OCI-LY3 (cell line): ENCODE data around the gene ERBB4.

Experiments used
- H2AFZ ChIP-seq: fragments of 200-600, 300-600 bp; shearing (Covaris generic); 2 replicates; pipeline ENCODE4 v1.6.0; 2014; ENCODE audit warnings: antibody characterized with exemption, low read depth, low read length
- H3K27ac ChIP-seq: fragments of 200-600, 300-600 bp; sonication (generic); 2 replicates; pipeline ENCODE4 v1.5.1; 2014; ENCODE audit warnings: mild to moderate bottlenecking, low read length, moderate library complexity, mixed read lengths
- H3K27me3 ChIP-seq: fragments of 200-600, 300-600 bp; sonication (generic); 2 replicates; pipeline ENCODE4 v1.6.1; 2014; ENCODE audit warnings: low read depth, low read length, mixed read lengths
- H3K36me3 ChIP-seq: fragments of 200-600, 300-600 bp; sonication (generic); replicated peaks from 2 replicates; pipeline ENCODE3; 2014; ENCODE audit warnings: low read depth, low read length, mixed read lengths
- H3K4me1 ChIP-seq: fragments of 300-600, 200-600 bp; sonication (generic); 2 replicates; pipeline ENCODE4 v1.6.1; 2014; ENCODE audit warnings: low read length, mixed read lengths
- H3K4me2 ChIP-seq: fragments of 200-600, 300-600 bp; sonication (generic); 2 replicates; pipeline ENCODE4 v1.6.1; 2014; ENCODE audit warnings: low read length, mixed read lengths
- H3K4me3 ChIP-seq: fragments of 300-600, 200-600 bp; sonication (generic); 2 replicates; pipeline ENCODE4 v1.5.1; 2014; ENCODE audit warnings: antibody characterized with exemption, mild to moderate bottlenecking, low read length, moderate library complexity
- H3K79me2 ChIP-seq: fragments of 300-600, 200-600 bp; shearing (Covaris generic); 2 replicates; pipeline ENCODE4 v1.6.1; 2014; ENCODE audit warnings: mild to moderate bottlenecking, low read length, mixed read lengths
- H3K9ac ChIP-seq: fragments of 300-600, 200-600 bp; shearing (Covaris generic); 2 replicates; pipeline ENCODE4 v1.6.0; 2014; ENCODE audit warnings: mild to moderate bottlenecking, low read length, moderate library complexity
- H3K9me3 ChIP-seq: fragments of 200-600, 300-600 bp; shearing (Covaris generic); 2 replicates; pipeline ENCODE4 v1.6.1; 2014; ENCODE audit warnings: low read length, mixed read lengths; ENCODE audit not compliant: insufficient read depth
- H4K20me1 ChIP-seq: fragments of 200-600, 300-600 bp; sonication (generic); 2 replicates; pipeline ENCODE4 v1.6.1; 2016; ENCODE audit warnings: low read length, mixed read lengths; ENCODE audit not compliant: insufficient read depth
- CTCF ChIP-seq: fragments of 200-600, 300-600 bp; sonication (generic); IDR thresholded peaks from 2 replicates; pipeline ENCODE4 v1.5.1; 2014; ENCODE audit warnings: antibody characterized with exemption, low read length, low read depth
- EZH2phosphoT487 ChIP-seq: fragments of 200-600 bp; shearing (Covaris generic); IDR thresholded peaks from 2 replicates; pipeline ENCODE4 v1.6.1; 2018; ENCODE audit warnings: antibody characterized with exemption, mixed run types, low read depth

The ERBB4 gene

GRCh38 chr2:212147921-212148513, 390.6 kb downstream of the ERBB4 start:
- Histone ChIP-seq H4K20me1 (no peaks in the 10 kb centered on the region), H3K4me1 (no peaks in the 10 kb centered on the region), H3K4me3 (no peak overlapping the region), H3K79me2 (no peaks in the 10 kb centered on the region), H3K9me3 (no peaks in the 10 kb centered on the region), H3K27me3 (no peaks in the 10 kb centered on the region), H3K27ac (no peak overlapping the region), H3K36me3 (no peaks in the 10 kb centered on the region), H3K4me2 (no peak overlapping the region), H2AFZ (no peak overlapping the region), H3K9ac (no peak overlapping the region)
- TF ChIP-seq CTCF (peak; percentile 56), EZH2phosphoT487 (no peak)

DNA sequence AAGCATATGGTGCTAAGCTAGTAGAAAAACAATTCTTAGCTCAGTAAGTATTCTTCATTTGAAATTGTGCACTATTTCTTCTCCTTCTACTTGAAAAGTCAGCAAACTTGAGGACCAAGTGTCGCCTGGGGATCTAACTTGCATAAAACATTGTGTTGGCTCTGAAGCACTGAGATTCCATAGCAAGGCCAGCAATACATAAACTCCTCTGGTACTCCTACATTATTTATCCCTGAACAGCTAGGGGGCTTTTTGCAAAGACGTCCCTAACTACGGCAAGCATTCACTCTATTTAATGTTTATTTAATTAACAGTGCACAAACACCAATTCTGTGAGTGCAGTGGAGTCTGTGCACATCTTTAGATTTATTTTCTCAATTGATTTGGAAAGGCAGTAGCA, 392.2 kb downstream of the ERBB4 start:
- Histone ChIP-seq H3K4me2 (no peak overlapping the region), H3K27me3 (no peaks in the 10 kb centered on the region), H3K9me3 (no peaks in the 10 kb centered on the region), H3K36me3 (no peaks in the 10 kb centered on the region), H3K4me1 (no peaks in the 10 kb centered on the region), H3K79me2 (no peaks in the 10 kb centered on the region), H3K4me3 (no peak overlapping the region), H4K20me1 (no peaks in the 10 kb centered on the region), H2AFZ (no peak overlapping the region), H3K9ac (no peak overlapping the region), H3K27ac (no peak overlapping the region)
- TF ChIP-seq EZH2phosphoT487 (no peak), CTCF (no peak)

GRCh38 chr2:212145121-212145520, 393.5 kb downstream of the ERBB4 start:
- Histone ChIP-seq H3K4me2 (no peak overlapping the region), H3K4me3 (no peak overlapping the region), H3K36me3 (no peaks in the 10 kb centered on the region), H3K27ac (no peak overlapping the region), H3K9me3 (no peaks in the 10 kb centered on the region), H4K20me1 (no peaks in the 10 kb centered on the region), H3K9ac (no peak overlapping the region), H2AFZ (no peak overlapping the region), H3K79me2 (no peaks in the 10 kb centered on the region), H3K4me1 (no peaks in the 10 kb centered on the region), H3K27me3 (no peaks in the 10 kb centered on the region)
- no peak for TF ChIP-seq CTCF
- no peak for TF ChIP-seq EZH2phosphoT487

GRCh38 chr2:212142631-212143030, 396.0 kb downstream of the ERBB4 start:
- Histone ChIP-seq H3K4me1 (no peaks in the 10 kb centered on the region), H3K9me3 (no peaks in the 10 kb centered on the region), H3K79me2 (no peaks in the 10 kb centered on the region), H3K27me3 (no peaks in the 10 kb centered on the region), H4K20me1 (no peaks in the 10 kb centered on the region), H3K9ac (no peak overlapping the region), H3K36me3 (no peaks in the 10 kb centered on the region), H3K27ac (no peak overlapping the region), H3K4me2 (no peak overlapping the region), H3K4me3 (no peak overlapping the region), H2AFZ (no peak overlapping the region)
- TF ChIP-seq EZH2phosphoT487 = no peak
- no peak for TF ChIP-seq CTCF
